ENCODE data around the gene OFD1. TPM values are rescaled to one million over a fixed set of nuclear protein-coding genes. Genes with fewer than 3 reads are reported as not detected.

The OFD1 gene
- total RNA-seq, 1 experiment from 2014 or later: 14.4 TPM

GRCh38 chrX:13750204-13750603 is 15.7 kb downstream of the OFD1 start:
- POLR2A ChIA-PET (ENCODE audit: unreplicated experiment): no interaction called here
- Histone ChIP-seq H3K9me3 (ENCODE audit: low read length) (no peaks in the 10 kb centered on the region), H3K27ac (ENCODE audit: low read length) (0 out of 2 replicates have a peak overlapping the region, but pooled peaks have one; percentile 98)

GRCh38 chrX:13750812-13751211 is 16.3 kb downstream of the OFD1 start:
- Histone ChIP-seq H2AFZ (ENCODE audit: low read length) (no peak overlapping the region), H3K9me3 (ENCODE audit: low read length) (no peaks in the 10 kb centered on the region), H3K9me2 (replicated peaks; ENCODE audit: low read length) (no peaks in the 10 kb centered on the region), H3K79me2 (ENCODE audit: low read length) (peaks cover 7% of the 10 kb centered on the region; the same call in 1 of the 2 replicates), H3K9ac (ENCODE audit: low read length) (peak overlapping the region; percentile 74), H4K20me1 (ENCODE audit: low read length) (no peaks in the 10 kb centered on the region), H3K4me1 (ENCODE audit: insufficient read depth, low read length) (peaks cover 26% of the 10 kb centered on the region), H3K36me3 (ENCODE audit: low read depth, low read length) (peaks cover 29% of the 10 kb centered on the region), H3K4me3 (ENCODE audit: low read length) (no peak overlapping the region), H3F3A (ENCODE audit: low read length, unreplicated experiment) (no peaks in the 10 kb centered on the region), H3K27me3 (ENCODE audit: low read length) (no peaks in the 10 kb centered on the region), H3K27ac (ENCODE audit: low read length) (peak overlapping the region; percentile 98), H3K4me2 (ENCODE audit: low read length) (no peak overlapping the region)
- intact Hi-C loops (cut with micrococcal nuclease): loop anchor here (1.0 to 10.0 kb wide), 4 partner anchors 93 to 281 kb away; no protein-coding TSS in a partner anchor
- CTCF ChIA-PET: interaction anchor here (0.7 to 0.9 kb wide), 2 partner anchors 17 to 104 kb away, joined by 3 to 4 read pairs; partner anchors contain the start of genes OFD1 and TRAPPC2
- TF ChIP-seq EZH2phosphoT487 (IDR thresholded peaks at IDR 0.05; ENCODE audit: borderline replicate concordance, low read length): no peak
- no peak for TF ChIP-seq CTCF (conservative IDR thresholded peaks at IDR 0.05; ENCODE audit: low read depth, low read length)
- TF ChIP-seq EZH2 (IDR thresholded peaks at IDR 0.05; ENCODE audit: low read length, unreplicated experiment): no peak
- POLR2A ChIA-PET (ENCODE audit: unreplicated experiment): no interaction called here
- no TSS peak for BruUV-seq (replicated peaks)
- ATAC-seq (no peak), DNase-seq (no peak)

More at GRCh38 chrX:13750204-13750603, 15.7 kb downstream of the OFD1 start:
- H2AFZ ChIP-seq (ENCODE audit: low read length): no peak overlapping the region
- no TSS peak for BruUV-seq (replicated peaks)
- CTCF ChIA-PET: no interaction called here
- H3K9me2 ChIP-seq (replicated peaks; ENCODE audit: low read length): no peaks in the 10 kb centered on the region
- TF ChIP-seq EZH2 (IDR thresholded peaks at IDR 0.05; ENCODE audit: low read length, unreplicated experiment) (no peak), CTCF (conservative IDR thresholded peaks at IDR 0.05; ENCODE audit: low read depth, low read length) (peak; percentile 73), EZH2phosphoT487 (IDR thresholded peaks at IDR 0.05; ENCODE audit: borderline replicate concordance, low read length) (no peak)
- no peak overlapping the region for H3K4me3 ChIP-seq (ENCODE audit: low read length)
- H3F3A ChIP-seq (ENCODE audit: low read length, unreplicated experiment): no peaks in the 10 kb centered on the region
- peaks cover 26% of the 10 kb centered on the region for H3K4me1 ChIP-seq (ENCODE audit: insufficient read depth, low read length)
- H3K9ac ChIP-seq (ENCODE audit: low read length): peak overlapping the region; percentile 74; the same call in 1 of the 2 replicates
- intact Hi-C loops (cut with micrococcal nuclease): loop anchor here (1.0 to 10.0 kb wide), 4 partner anchors 92 to 282 kb away; no protein-coding TSS in a partner anchor
- H3K36me3 ChIP-seq (ENCODE audit: low read depth, low read length): peaks cover 26% of the 10 kb centered on the region
- peak; percentile 71 for ATAC-seq
- no peaks in the 10 kb centered on the region for H3K27me3 ChIP-seq (ENCODE audit: low read length)
- no peak overlapping the region for H3K4me2 ChIP-seq (ENCODE audit: low read length)
- peaks cover 7% of the 10 kb centered on the region; the same call in 1 of the 2 replicates for H3K79me2 ChIP-seq (ENCODE audit: low read length)
- no peaks in the 10 kb centered on the region for H4K20me1 ChIP-seq (ENCODE audit: low read length)
- DNase-seq: peak; percentile 78

GRCh38 chrX:13752141-13752540 is 17.6 kb downstream of the OFD1 start:
- H3K9ac ChIP-seq (ENCODE audit: low read length): peak overlapping the region; percentile 74
- H3K27me3 ChIP-seq (ENCODE audit: low read length): no peaks in the 10 kb centered on the region
- BruUV-seq (replicated peaks): no TSS peak
- no peaks in the 10 kb centered on the region for H3F3A ChIP-seq (ENCODE audit: low read length, unreplicated experiment)
- no peak overlapping the region for H2AFZ ChIP-seq (ENCODE audit: low read length)
- ChIA-PET POLR2A (ENCODE audit: unreplicated experiment) (no interaction called here), CTCF (no interaction called here)
- H3K79me2 ChIP-seq (ENCODE audit: low read length): peaks cover 7% of the 10 kb centered on the region; the same call in 1 of the 2 replicates
- peak; percentile 82 for DNase-seq
- H3K4me2 ChIP-seq (ENCODE audit: low read length): peak overlapping the region; percentile 42
- H3K4me3 ChIP-seq (ENCODE audit: low read length): no peak overlapping the region
- H3K9me3 ChIP-seq (ENCODE audit: low read length): no peaks in the 10 kb centered on the region
- H3K36me3 ChIP-seq (ENCODE audit: low read depth, low read length): peaks cover 29% of the 10 kb centered on the region
- peaks cover 26% of the 10 kb centered on the region for H3K4me1 ChIP-seq (ENCODE audit: insufficient read depth, low read length)
- intact Hi-C loops (cut with micrococcal nuclease): loop anchor here (10.0 kb wide), 1 partner anchor 183 kb away; no protein-coding TSS in a partner anchor
- TF ChIP-seq CTCF (conservative IDR thresholded peaks at IDR 0.05; ENCODE audit: low read depth, low read length) (no peak), EZH2 (IDR thresholded peaks at IDR 0.05; ENCODE audit: low read length, unreplicated experiment) (no peak), EZH2phosphoT487 (IDR thresholded peaks at IDR 0.05; ENCODE audit: borderline replicate concordance, low read length) (no peak)
- peak; percentile 72 for ATAC-seq
- H3K9me2 ChIP-seq (replicated peaks; ENCODE audit: low read length): no peaks in the 10 kb centered on the region
- H3K27ac ChIP-seq (ENCODE audit: low read length): peak overlapping the region; percentile 98
- H4K20me1 ChIP-seq (ENCODE audit: low read length): no peaks in the 10 kb centered on the region

Measured in PC-3 (cell line).